Measurements from ENCODE around the gene MYO5A.

Gene MYO5A

GRCh38 chr15:52483707-52484106 is 45.0 kb downstream of the MYO5A start:
- TF ChIP-seq CSDC2 (CRISPR knock-in tag; IDR thresholded peaks at IDR 0.05), result no peak
- peak; percentile 63 for ATAC-seq

DNA sequence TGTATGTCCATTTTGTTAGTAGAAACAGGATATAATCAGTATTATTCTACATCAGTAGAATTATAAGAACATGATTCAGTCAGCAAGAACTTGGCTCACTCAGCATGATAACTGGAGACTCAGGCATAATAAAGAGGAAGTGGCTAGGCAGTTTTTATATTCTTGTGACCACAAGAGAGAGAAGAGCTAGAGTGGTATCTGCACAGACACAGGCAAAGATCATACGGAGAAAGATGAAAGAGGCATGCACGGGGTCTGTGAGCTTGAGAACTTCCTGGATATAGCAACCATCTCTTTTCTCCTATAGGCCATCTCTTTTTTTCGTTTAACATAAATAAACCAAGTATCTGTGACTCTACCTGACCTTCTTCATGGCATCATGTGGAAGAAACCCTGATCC is 46.8 kb downstream of the MYO5A start:
- ATAC-seq, result peak; percentile 91
- TF ChIP-seq GLIS3 (CRISPR knock-in tag; IDR thresholded peaks at IDR 0.05) (no peak), ARNTL (CRISPR knock-in tag; IDR thresholded peaks at IDR 0.05; ENCODE audit: borderline replicate concordance, low read depth) (no peak), BACH2 (CRISPR knock-in tag; IDR thresholded peaks at IDR 0.05; ENCODE audit: borderline replicate concordance) (no peak), ZFP3 (CRISPR knock-in tag; IDR thresholded peaks at IDR 0.05) (no peak), PPARA (CRISPR knock-in tag; IDR thresholded peaks at IDR 0.05; ENCODE audit: borderline replicate concordance) (no peak), ZC3H10 (CRISPR knock-in tag; IDR thresholded peaks at IDR 0.05) (no peak), POU6F1 (CRISPR knock-in tag; IDR thresholded peaks at IDR 0.05; ENCODE audit: borderline replicate concordance, low read depth) (no peak), CSDC2 (CRISPR knock-in tag; IDR thresholded peaks at IDR 0.05) (no peak)
- TF ChIP-seq, protein P1, sequence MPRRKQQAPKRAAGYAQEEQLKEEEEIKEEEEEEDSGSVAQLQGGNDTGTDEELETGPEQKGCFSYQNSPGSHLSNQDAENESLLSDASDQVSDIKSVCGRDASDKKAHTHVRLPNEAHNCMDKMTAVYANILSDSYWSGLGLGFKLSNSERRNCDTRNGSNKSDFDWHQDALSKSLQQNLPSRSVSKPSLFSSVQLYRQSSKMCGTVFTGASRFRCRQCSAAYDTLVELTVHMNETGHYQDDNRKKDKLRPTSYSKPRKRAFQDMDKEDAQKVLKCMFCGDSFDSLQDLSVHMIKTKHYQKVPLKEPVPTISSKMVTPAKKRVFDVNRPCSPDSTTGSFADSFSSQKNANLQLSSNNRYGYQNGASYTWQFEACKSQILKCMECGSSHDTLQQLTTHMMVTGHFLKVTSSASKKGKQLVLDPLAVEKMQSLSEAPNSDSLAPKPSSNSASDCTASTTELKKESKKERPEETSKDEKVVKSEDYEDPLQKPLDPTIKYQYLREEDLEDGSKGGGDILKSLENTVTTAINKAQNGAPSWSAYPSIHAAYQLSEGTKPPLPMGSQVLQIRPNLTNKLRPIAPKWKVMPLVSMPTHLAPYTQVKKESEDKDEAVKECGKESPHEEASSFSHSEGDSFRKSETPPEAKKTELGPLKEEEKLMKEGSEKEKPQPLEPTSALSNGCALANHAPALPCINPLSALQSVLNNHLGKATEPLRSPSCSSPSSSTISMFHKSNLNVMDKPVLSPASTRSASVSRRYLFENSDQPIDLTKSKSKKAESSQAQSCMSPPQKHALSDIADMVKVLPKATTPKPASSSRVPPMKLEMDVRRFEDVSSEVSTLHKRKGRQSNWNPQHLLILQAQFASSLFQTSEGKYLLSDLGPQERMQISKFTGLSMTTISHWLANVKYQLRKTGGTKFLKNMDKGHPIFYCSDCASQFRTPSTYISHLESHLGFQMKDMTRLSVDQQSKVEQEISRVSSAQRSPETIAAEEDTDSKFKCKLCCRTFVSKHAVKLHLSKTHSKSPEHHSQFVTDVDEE (CRISPR knock-in tag; IDR thresholded peaks at IDR 0.05), result no peak

DNA sequence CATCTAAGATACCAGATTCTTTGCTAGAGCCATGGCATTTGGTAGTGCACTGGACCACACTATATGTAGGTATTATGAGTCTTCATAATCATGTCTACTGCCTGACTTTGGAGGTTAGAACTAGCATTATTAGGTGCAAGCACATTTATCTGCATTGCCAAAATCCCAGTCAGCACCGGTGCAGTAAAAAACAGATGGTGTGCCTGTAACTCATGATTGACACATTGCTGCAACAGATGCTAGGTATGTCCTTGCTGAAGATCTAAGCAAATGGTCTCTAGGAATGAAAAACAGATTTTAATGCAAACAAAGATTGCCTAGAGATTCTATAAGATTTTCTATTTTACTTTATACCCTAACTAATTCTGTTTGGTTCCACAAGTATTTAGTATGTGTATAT is 47.7 kb downstream of the MYO5A start:
- TF ChIP-seq PATZ1 (CRISPR knock-in tag; IDR thresholded peaks at IDR 0.05; ENCODE audit: borderline replicate concordance) (no peak), ZFP3 (CRISPR knock-in tag; IDR thresholded peaks at IDR 0.05) (no peak), ISL1 (CRISPR knock-in tag; IDR thresholded peaks at IDR 0.05) (no peak), BACH2 (CRISPR knock-in tag; IDR thresholded peaks at IDR 0.05; ENCODE audit: borderline replicate concordance) (no peak)
- TF ChIP-seq, protein P2, sequence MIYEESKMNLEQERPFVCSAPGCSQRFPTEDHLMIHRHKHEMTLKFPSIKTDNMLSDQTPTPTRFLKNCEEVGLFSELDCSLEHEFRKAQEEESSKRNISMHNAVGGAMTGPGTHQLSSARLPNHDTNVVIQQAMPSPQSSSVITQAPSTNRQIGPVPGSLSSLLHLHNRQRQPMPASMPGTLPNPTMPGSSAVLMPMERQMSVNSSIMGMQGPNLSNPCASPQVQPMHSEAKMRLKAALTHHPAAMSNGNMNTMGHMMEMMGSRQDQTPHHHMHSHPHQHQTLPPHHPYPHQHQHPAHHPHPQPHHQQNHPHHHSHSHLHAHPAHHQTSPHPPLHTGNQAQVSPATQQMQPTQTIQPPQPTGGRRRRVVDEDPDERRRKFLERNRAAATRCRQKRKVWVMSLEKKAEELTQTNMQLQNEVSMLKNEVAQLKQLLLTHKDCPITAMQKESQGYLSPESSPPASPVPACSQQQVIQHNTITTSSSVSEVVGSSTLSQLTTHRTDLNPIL (CRISPR knock-in tag; IDR thresholded peaks at IDR 0.05; ENCODE audit: low read depth), result no peak
- TF ChIP-seq, protein P1 (CRISPR knock-in tag; IDR thresholded peaks at IDR 0.05), result no peak
- no peak for ATAC-seq

GRCh38 chr15:52466716-52467115 is 62.0 kb downstream of the MYO5A start:
- ATAC-seq, result no peak
- TF ChIP-seq, protein P1 (CRISPR knock-in tag; IDR thresholded peaks at IDR 0.05), result no peak
- TF ChIP-seq ZNF8 (CRISPR knock-in tag; IDR thresholded peaks at IDR 0.05) (no peak), RARB (CRISPR knock-in tag; IDR thresholded peaks at IDR 0.05) (no peak), PPARA (CRISPR knock-in tag; IDR thresholded peaks at IDR 0.05; ENCODE audit: borderline replicate concordance) (no peak), PATZ1 (CRISPR knock-in tag; IDR thresholded peaks at IDR 0.05; ENCODE audit: borderline replicate concordance) (no peak)
- TF ChIP-seq, protein P2 (CRISPR knock-in tag; IDR thresholded peaks at IDR 0.05; ENCODE audit: low read depth), result no peak
- TF ChIP-seq, protein P3, sequence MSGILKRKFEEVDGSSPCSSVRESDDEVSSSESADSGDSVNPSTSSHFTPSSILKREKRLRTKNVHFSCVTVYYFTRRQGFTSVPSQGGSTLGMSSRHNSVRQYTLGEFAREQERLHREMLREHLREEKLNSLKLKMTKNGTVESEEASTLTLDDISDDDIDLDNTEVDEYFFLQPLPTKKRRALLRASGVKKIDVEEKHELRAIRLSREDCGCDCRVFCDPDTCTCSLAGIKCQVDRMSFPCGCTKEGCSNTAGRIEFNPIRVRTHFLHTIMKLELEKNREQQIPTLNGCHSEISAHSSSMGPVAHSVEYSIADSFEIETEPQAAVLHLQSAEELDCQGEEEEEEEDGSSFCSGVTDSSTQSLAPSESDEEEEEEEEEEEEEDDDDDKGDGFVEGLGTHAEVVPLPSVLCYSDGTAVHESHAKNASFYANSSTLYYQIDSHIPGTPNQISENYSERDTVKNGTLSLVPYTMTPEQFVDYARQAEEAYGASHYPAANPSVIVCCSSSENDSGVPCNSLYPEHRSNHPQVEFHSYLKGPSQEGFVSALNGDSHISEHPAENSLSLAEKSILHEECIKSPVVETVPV (CRISPR knock-in tag; IDR thresholded peaks at IDR 0.05), result no peak
